Fibroblast of skin of right biceps (primary cell): ENCODE results near the gene PLXDC1.
"Not testable (repeated sequence)": the region's sequence is repeated elsewhere in the genome, so short reads cannot be mapped to it uniquely, and the experiment has no call there.

Experiments
- DNase-seq: peaks from one replicate; pipeline ENCODE4 v3.0.0-alpha.2; 2013

The PLXDC1 gene

GRCh38 chr17:39122991-39123390 is 28.4 kb downstream of the PLXDC1 start:
- no peak for DNase-seq

GRCh38 chr17:39121919-39122318 is 29.5 kb downstream of the PLXDC1 start:
- not testable (repeated sequence) for DNase-seq

- no peak for DNase-seq
Observed at GRCh38 chr17:39118674-39119419, 32.6 kb downstream of the PLXDC1 start.

- DNase-seq: no peak
Observed at GRCh38 chr17:39116224-39116623, 35.2 kb downstream of the PLXDC1 start.

GRCh38 chr17:39115135-39115534 is 36.3 kb downstream of the PLXDC1 start:
- DNase-seq: peak; percentile 58

GRCh38 chr17:39114723-39115122 is 36.7 kb downstream of the PLXDC1 start:
- peak; percentile 63 for DNase-seq

- DNase-seq: no peak
Observed at GRCh38 chr17:39113871-39114270, 37.6 kb downstream of the PLXDC1 start.

GRCh38 chr17:39110435-39111136 is 40.9 kb downstream of the PLXDC1 start:
- DNase-seq: no peak

DNA sequence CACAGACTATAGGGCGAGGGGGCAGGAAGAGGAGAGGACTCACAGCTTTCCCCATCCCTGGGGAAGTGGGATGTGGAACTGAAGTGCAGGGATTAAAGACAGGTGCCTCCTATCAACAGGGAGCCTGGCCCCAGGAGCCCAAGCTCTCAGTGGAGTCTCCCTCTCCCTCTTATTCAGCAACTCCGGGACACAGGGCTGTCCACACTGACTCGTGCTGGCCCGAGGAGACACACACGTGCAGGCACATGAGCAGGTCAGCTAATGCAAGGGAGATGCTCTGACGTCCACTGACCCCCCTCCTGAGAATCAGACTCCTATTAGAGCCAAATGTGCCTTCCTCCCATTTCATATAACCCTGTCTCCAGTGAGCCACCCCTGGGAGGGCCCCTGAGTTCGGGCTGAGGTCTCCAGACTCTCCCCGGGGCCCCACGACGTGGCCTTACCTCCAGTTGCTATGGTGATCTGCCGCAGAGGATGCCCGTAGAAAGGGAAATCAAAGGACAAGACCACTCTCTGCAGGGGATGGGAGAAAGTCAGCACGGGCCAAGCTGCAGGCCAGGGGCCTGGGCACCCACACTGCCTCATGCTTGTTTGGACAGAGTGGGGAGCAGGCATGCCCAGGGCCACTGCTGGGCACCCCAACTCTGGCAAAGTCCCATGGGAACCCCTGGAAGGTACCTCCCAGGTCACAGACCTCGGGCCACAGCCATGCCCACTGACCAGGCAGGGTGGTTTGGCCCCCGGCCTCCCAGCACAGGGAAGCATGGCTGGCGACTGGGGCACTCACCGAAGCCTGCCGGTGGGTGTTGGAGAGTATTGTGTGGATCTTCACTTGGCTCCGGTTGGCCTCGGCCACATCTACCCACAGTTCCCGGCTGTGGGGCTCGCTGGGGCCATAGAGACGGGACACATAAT is 42.7 kb downstream of the PLXDC1 start:
- no peak for DNase-seq

GRCh38 chr17:39107973-39108372 is 43.5 kb downstream of the PLXDC1 start:
- DNase-seq: no peak

DNA sequence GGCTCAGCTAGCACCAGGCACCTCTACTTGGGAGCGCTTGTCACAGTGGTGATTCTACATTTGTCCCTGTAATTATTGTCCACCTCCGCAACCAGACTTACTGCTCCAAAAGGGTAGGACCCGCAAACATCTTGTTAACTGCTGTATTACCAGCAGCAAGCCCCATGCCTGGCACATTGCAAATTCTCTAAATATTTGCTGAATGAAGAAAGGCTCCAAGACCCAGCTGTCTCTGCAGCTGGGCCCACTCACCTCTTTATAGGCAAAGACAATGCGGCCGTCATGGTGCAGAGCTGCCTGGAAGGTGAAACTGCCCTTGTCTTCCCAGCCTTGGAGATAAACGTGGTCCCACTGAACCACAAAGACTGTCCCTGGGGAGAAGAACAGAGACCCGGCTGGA is 44.3 kb downstream of the PLXDC1 start:
- DNase-seq: no peak

DNA sequence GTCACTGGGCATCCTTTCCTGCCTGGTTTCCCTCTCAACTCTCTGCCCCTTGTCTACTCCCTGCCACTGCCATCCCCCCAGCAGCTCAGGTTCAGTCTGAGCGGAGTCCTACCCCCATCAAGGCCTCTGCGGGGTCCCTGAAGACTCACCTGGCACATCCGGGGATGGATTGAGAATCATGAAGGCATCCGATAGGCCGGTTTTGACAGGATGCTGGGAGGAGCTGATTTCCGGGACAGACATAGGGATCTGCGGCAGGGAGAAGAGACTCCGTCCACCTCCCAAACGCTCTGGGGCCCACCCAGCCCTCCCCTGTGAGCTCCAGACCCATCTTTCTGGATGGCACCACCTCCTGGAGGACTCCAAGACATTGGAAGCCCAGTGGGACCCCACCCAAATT is 45.7 kb downstream of the PLXDC1 start:
- no peak for DNase-seq

- no peak for DNase-seq
Observed at GRCh38 chr17:39104657-39105056, 46.8 kb downstream of the PLXDC1 start.

GRCh38 chr17:39104046-39104445 is 47.4 kb downstream of the PLXDC1 start:
- DNase-seq: no peak

DNA sequence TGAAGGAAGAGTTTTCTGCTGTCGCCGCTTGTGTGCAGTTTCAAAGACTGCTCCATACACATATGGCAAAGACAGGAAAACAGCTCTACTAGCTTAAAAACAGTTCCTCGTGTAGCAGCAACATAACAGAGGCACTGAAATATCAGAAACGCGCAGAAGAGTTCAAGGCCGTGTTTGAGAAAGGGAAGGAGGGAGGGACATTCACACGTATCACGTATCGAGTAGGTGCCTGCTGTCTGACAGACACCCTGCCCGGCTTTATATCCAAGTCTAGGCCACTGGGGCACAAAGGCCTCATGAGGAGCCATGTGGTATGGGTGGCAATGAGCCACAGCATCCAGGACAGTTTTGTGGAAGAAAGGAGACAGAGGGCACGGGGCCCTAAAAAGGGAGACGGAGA is 50.3 kb downstream of the PLXDC1 start:
- DNase-seq: no peak

- DNase-seq: no peak
Observed at GRCh38 chr17:39100530-39100929, 50.9 kb downstream of the PLXDC1 start.

DNA sequence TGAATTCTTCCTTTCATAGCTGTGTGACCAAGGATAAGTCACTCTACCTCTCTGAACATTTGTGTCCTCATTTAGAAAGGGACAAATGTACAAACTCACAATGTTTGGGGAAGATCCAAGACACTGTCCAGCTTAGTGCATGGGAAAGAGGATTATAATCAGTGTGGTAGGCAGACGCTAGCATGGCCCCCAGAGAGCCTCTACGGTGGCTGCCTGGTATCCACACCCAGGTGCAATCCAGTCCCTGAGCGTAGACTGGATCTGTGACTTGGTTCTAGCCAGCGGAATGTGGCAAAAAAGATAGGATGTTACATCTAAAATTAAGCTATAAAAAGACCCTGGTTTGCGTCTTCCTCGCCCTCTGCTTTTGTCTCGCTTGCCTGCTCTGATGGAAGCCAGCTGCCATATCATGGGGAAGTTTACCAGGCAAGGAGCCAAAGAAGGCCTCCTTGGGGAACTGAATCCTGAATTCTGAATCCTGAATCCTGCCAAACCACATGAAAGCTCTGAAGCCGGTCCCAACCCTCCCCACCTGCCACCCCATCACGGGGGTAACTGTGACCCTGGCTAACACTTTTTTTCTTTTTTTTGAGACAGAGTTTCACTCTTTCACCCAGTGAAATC is 51.7 kb downstream of the PLXDC1 start:
- DNase-seq: peak; percentile 58

- DNase-seq: no peak
Observed at GRCh38 chr17:39098588-39098987, 52.8 kb downstream of the PLXDC1 start.

DNA sequence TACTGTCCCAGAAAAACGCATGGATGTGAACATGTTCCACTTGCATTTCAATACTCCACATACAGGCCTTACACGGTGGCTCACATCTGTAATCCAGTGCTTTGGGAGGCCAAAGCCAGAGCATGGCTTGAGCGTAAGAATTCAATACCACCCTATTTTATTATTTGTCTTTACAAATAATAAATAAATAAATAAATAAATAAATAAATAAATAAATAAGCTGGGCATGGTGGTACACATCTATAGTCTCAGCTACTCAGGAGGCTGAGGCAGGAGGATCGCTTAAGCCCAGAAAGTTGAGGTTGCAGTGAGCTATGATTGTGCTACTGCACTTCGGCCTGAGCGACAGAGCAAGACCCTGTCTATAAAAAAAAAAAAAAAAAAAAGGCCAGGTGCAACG is 53.9 kb downstream of the PLXDC1 start:
- DNase-seq: no peak

DNA sequence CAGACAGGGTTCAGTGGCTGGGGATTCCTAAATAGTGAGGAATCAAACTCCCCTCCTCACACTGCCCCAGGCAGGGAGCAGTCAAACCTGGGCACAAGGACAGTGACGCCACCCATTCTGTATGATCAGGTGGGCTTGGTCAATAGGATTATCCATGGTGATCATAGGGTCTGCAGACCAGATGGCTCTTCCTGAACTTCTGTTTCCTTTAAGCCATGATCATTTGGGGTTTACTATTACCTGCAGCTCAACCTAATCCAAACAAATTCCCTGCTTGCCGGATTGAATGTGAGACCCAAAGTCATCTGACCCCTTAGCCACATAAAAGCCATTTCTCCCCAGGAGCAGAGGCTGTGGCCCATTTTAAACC is 54.3 kb downstream of the PLXDC1 start:
- no peak for DNase-seq

DNA sequence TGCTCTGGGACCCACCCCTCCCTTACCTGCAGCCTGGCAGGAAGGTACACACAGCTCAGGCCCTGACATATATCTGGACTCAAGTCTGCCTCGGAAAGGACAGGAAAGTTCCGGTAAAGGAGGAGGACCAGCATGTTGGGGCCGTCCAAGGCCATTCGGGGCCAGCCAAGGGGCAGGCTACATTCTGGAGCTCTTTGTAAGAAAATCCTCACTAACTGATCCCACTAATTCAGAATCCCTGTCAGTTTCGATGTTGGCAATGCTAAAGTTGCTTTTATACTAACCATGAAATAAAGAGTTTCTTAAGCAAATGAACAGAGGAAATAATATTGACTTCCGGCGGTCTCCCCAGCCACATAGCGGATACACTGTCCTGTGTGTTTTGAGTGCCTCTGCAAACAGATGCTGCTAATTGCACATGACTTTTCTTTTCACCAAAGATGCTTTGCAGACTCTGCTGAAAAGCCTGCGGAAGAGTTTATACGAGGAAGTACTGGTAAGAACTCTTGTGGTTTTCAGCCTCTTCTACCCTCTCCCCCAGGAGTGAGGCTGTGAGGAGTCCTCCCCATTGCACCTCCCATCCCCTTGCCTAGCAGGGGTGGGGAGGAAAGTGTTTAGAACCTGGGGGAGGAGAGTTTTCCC is 54.8 kb downstream of the PLXDC1 start:
- no peak for DNase-seq

GRCh38 chr17:39095309-39095686 is 56.1 kb downstream of the PLXDC1 start:
- DNase-seq: no peak
